Mucosa of stomach (tissue), 1 donor: ENCODE measurements around the gene CARD6.
"Not testable (repeated sequence)": the region's sequence is repeated elsewhere in the genome, so short reads cannot be mapped to it uniquely, and the experiment has no call there.

Experiments
- H3K27me3 ChIP-seq: one replicate; pipeline ENCODE4 v1.7.0; 2013; ENCODE audit warnings: mild to moderate bottlenecking, low read length; ENCODE audit not compliant: control insufficient read depth, insufficient read depth
- H3K36me3 ChIP-seq: one replicate; pipeline ENCODE4 v1.7.0; 2013; ENCODE audit warnings: low read length; ENCODE audit not compliant: control insufficient read depth, insufficient read depth
- H3K4me1 ChIP-seq: one replicate; pipeline ENCODE4 v1.7.0; 2013; ENCODE audit warnings: mild to moderate bottlenecking, low read length; ENCODE audit not compliant: control insufficient read depth, insufficient read depth
- H3K4me3 ChIP-seq: one replicate; pipeline ENCODE4 v1.7.0; 2013; ENCODE audit warnings: low read length
- H3K9ac ChIP-seq: one replicate; pipeline ENCODE4 v1.7.0; 2013; ENCODE audit warnings: mild to moderate bottlenecking, low read length, moderate library complexity
- H3K9me3 ChIP-seq: one replicate; pipeline ENCODE4 v1.7.0; 2013; ENCODE audit warnings: mild to moderate bottlenecking, low read length, moderate library complexity; ENCODE audit not compliant: control insufficient read depth
- donor health status: Pancreatic carcinoma.

The CARD6 gene

GRCh38 chr5:40812125-40812524 is 29.0 kb upstream of the CARD6 start:
- Histone ChIP-seq H3K27me3 (no peaks in the 10 kb centered on the region), H3K4me1 (no peaks in the 10 kb centered on the region), H3K4me3 (no peak overlapping the region), H3K9me3 (no peaks in the 10 kb centered on the region), H3K9ac (no peak overlapping the region), H3K36me3 (no peaks in the 10 kb centered on the region)

- H3K27me3 ChIP-seq, result no peaks in the 10 kb centered on the region
- H3K36me3 ChIP-seq, result no peaks in the 10 kb centered on the region
- H3K4me3 ChIP-seq, result no peak overlapping the region
- H3K4me1 ChIP-seq, result no peaks in the 10 kb centered on the region
- no peak overlapping the region for H3K9ac ChIP-seq
- no peaks in the 10 kb centered on the region for H3K9me3 ChIP-seq
These were observed 27.4 kb upstream of the CARD6 start for GRCh38 chr5:40813698-40814281.

GRCh38 chr5:40823459-40823858 is 17.7 kb upstream of the CARD6 start:
- no peak overlapping the region for H3K4me3 ChIP-seq
- H3K9ac ChIP-seq, result no peak overlapping the region
- H3K9me3 ChIP-seq, result no peaks in the 10 kb centered on the region
- no peaks in the 10 kb centered on the region for H3K4me1 ChIP-seq
- H3K36me3 ChIP-seq, result peaks cover 4% of the 10 kb centered on the region
- H3K27me3 ChIP-seq, result no peaks in the 10 kb centered on the region

- H3K4me1 ChIP-seq, H3K36me3 ChIP-seq, H3K4me3 ChIP-seq, H3K27me3 ChIP-seq, H3K9me3 ChIP-seq, H3K9ac ChIP-seq: not testable (repeated sequence)
These were observed 15.6 kb upstream of the CARD6 start for GRCh38 chr5:40825461-40826043.

- Histone ChIP-seq H3K9ac (no peak overlapping the region), H3K4me1 (peaks cover under 1% of the 10 kb centered on the region), H3K36me3 (peaks cover 5% of the 10 kb centered on the region), H3K4me3 (no peak overlapping the region), H3K9me3 (no peaks in the 10 kb centered on the region), H3K27me3 (no peaks in the 10 kb centered on the region)
These were observed 14.5 kb upstream of the CARD6 start for GRCh38 chr5:40826489-40827187.

- H3K4me1 ChIP-seq, result peaks cover 5% of the 10 kb centered on the region
- H3K9me3 ChIP-seq, result no peaks in the 10 kb centered on the region
- H3K4me3 ChIP-seq, result no peak overlapping the region
- H3K27me3 ChIP-seq, result no peaks in the 10 kb centered on the region
- H3K9ac ChIP-seq, result no peak overlapping the region
- H3K36me3 ChIP-seq, result peaks cover 5% of the 10 kb centered on the region
These were observed 13.8 kb upstream of the CARD6 start for GRCh38 chr5:40827188-40827977.

GRCh38 chr5:40828021-40828631 is 13.0 kb upstream of the CARD6 start:
- Histone ChIP-seq H3K27me3 (no peaks in the 10 kb centered on the region), H3K4me1 (peaks cover 8% of the 10 kb centered on the region), H3K4me3 (no peak overlapping the region), H3K36me3 (peaks cover 10% of the 10 kb centered on the region), H3K9me3 (no peaks in the 10 kb centered on the region), H3K9ac (no peak overlapping the region)

- Histone ChIP-seq H3K4me1 (peaks cover 13% of the 10 kb centered on the region), H3K4me3 (no peak overlapping the region), H3K9me3 (no peaks in the 10 kb centered on the region), H3K27me3 (no peaks in the 10 kb centered on the region), H3K9ac (no peak overlapping the region), H3K36me3 (peaks cover 11% of the 10 kb centered on the region)
These were observed 12.2 kb upstream of the CARD6 start for GRCh38 chr5:40828690-40829661.

GRCh38 chr5:40829748-40830533 is 11.2 kb upstream of the CARD6 start:
- Histone ChIP-seq H3K4me1 (peaks cover 13% of the 10 kb centered on the region), H3K4me3 (no peak overlapping the region), H3K9me3 (no peaks in the 10 kb centered on the region), H3K9ac (no peak overlapping the region), H3K36me3 (peaks cover 11% of the 10 kb centered on the region), H3K27me3 (no peaks in the 10 kb centered on the region)

- Histone ChIP-seq H3K4me3 (no peak overlapping the region), H3K9me3 (no peaks in the 10 kb centered on the region), H3K4me1 (peaks cover 23% of the 10 kb centered on the region), H3K36me3 (peaks cover 11% of the 10 kb centered on the region), H3K27me3 (no peaks in the 10 kb centered on the region), H3K9ac (no peak overlapping the region)
These were observed 9.6 kb upstream of the CARD6 start for GRCh38 chr5:40831346-40832210.
